ENCODE results near the gene PIGM.

DNA sequence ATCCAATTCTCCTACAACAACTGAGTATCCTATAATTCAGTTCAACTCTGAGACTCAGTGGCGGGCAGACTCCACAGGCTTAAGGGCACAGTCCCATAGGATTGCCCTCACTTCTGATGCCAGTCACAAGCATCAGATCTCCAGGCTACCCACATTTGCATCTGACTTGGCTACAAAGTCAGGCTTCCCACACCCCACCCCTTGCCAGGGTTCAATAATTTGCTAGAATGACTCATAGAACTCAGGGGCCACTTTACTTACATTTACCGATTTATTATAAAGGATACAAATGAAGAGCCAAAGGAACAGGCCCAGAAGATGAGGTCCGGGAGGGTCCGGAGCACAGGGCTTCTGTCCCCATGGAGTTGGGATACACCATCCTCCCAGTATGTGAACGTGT is 41.8 kb downstream of the PIGM start:
- no peak for TF ChIP-seq POLR2AphosphoS5 (IDR thresholded peaks at IDR 0.05)
- TF ChIP-seq, protein P1, sequence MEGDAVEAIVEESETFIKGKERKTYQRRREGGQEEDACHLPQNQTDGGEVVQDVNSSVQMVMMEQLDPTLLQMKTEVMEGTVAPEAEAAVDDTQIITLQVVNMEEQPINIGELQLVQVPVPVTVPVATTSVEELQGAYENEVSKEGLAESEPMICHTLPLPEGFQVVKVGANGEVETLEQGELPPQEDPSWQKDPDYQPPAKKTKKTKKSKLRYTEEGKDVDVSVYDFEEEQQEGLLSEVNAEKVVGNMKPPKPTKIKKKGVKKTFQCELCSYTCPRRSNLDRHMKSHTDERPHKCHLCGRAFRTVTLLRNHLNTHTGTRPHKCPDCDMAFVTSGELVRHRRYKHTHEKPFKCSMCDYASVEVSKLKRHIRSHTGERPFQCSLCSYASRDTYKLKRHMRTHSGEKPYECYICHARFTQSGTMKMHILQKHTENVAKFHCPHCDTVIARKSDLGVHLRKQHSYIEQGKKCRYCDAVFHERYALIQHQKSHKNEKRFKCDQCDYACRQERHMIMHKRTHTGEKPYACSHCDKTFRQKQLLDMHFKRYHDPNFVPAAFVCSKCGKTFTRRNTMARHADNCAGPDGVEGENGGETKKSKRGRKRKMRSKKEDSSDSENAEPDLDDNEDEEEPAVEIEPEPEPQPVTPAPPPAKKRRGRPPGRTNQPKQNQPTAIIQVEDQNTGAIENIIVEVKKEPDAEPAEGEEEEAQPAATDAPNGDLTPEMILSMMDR (IDR thresholded peaks at IDR 0.05): no peak

All from transverse colon (tissue), 4 donors.